Measurements from ENCODE around the gene CDC25A. TPM values are rescaled to one million over a fixed set of nuclear protein-coding genes. Genes with fewer than 3 reads are reported as not detected.

CDC25A gene
- total RNA-seq, 1 donor from 2014 or later = 51.8 TPM

GRCh38 chr3:48225587-48225986, 37.4 kb upstream of the CDC25A start:
- Histone ChIP-seq H3K36me3 (no peaks in the 10 kb centered on the region), H2AFZ (replicated peaks) (no peak overlapping the region), H3K79me2 (ENCODE audit: low read depth) (no peaks in the 10 kb centered on the region), H3K27me3 (no peaks in the 10 kb centered on the region), H3K4me2 (no peak overlapping the region), H3K9me3 (ENCODE audit: low read depth) (no peaks in the 10 kb centered on the region), H3K27ac (no peak overlapping the region), H3F3A (ENCODE audit: low read depth) (no peaks in the 10 kb centered on the region), H3K4me3 (no peak overlapping the region), H3K9ac (no peak overlapping the region), H4K20me1 (ENCODE audit: low read depth) (no peaks in the 10 kb centered on the region), H3K4me1 (no peaks in the 10 kb centered on the region)
- Mint-ChIP-seq H3K27ac (no peak overlapping the region), H3K9me3 (peaks cover 7% of the 10 kb centered on the region), H3K36me3 (no peaks in the 10 kb centered on the region), H3K4me3 (no peak overlapping the region), H3K4me1 (no peaks in the 10 kb centered on the region), H3K27me3 (ENCODE audit: insufficient read depth, low read depth) (peaks cover 12% of the 10 kb centered on the region)
- no peak for DNase-seq (ENCODE audit: low spot score)
- TF ChIP-seq, protein P1, sequence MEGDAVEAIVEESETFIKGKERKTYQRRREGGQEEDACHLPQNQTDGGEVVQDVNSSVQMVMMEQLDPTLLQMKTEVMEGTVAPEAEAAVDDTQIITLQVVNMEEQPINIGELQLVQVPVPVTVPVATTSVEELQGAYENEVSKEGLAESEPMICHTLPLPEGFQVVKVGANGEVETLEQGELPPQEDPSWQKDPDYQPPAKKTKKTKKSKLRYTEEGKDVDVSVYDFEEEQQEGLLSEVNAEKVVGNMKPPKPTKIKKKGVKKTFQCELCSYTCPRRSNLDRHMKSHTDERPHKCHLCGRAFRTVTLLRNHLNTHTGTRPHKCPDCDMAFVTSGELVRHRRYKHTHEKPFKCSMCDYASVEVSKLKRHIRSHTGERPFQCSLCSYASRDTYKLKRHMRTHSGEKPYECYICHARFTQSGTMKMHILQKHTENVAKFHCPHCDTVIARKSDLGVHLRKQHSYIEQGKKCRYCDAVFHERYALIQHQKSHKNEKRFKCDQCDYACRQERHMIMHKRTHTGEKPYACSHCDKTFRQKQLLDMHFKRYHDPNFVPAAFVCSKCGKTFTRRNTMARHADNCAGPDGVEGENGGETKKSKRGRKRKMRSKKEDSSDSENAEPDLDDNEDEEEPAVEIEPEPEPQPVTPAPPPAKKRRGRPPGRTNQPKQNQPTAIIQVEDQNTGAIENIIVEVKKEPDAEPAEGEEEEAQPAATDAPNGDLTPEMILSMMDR (IDR thresholded peaks at IDR 0.05) = no peak
- TF ChIP-seq EZH2 (IDR thresholded peaks at IDR 0.05) (no peak), EZH2phosphoT487 (IDR thresholded peaks at IDR 0.05) (no peak)

- Histone ChIP-seq H3K27ac (no peak within 1 kb of the TSS), H3F3A (ENCODE audit: low read depth) (no peaks in the 10 kb centered on the region), H3K79me2 (ENCODE audit: low read depth) (no peaks in the 10 kb centered on the region), H3K4me2 (no peak within 1 kb of the TSS), H3K4me1 (no peaks in the 10 kb centered on the region), H3K4me3 (no peak within 1 kb of the TSS), H2AFZ (replicated peaks) (no peak within 1 kb of the TSS), H3K9ac (no peak within 1 kb of the TSS), H3K36me3 (no peaks in the 10 kb centered on the region), H4K20me1 (ENCODE audit: low read depth) (no peaks in the 10 kb centered on the region), H3K9me3 (ENCODE audit: low read depth) (no peaks in the 10 kb centered on the region), H3K27me3 (no peaks in the 10 kb centered on the region)
- Mint-ChIP-seq H3K27ac (no peak within 1 kb of the TSS), H3K27me3 (ENCODE audit: insufficient read depth, low read depth) (peaks cover 12% of the 10 kb centered on the region), H3K4me3 (peak within 1 kb of the TSS; percentile 34), H3K9me3 (peaks cover 7% of the 10 kb centered on the region), H3K4me1 (no peaks in the 10 kb centered on the region), H3K36me3 (no peaks in the 10 kb centered on the region)
- no peak for DNase-seq (ENCODE audit: low spot score)
- TF ChIP-seq EZH2 (IDR thresholded peaks at IDR 0.05) = no peak
- TF ChIP-seq EZH2phosphoT487 (IDR thresholded peaks at IDR 0.05) = no peak
- TF ChIP-seq, protein P1 (IDR thresholded peaks at IDR 0.05) = no peak
Observed at GRCh38 chr3:48222616-48223513, 34.6 kb upstream of the CDC25A start, which contains the start of gene CAMP. Gene CAMP (plus strand): TSS chr3:48223495. CDS start chr3:48223512, 17 bp downstream.

GRCh38 chr3:48220746-48221145, 32.5 kb upstream of the CDC25A start:
- Histone ChIP-seq H3K9ac (no peak overlapping the region), H2AFZ (replicated peaks) (no peak overlapping the region), H3K4me2 (no peak overlapping the region), H3K79me2 (ENCODE audit: low read depth) (no peaks in the 10 kb centered on the region), H3K36me3 (no peaks in the 10 kb centered on the region), H4K20me1 (ENCODE audit: low read depth) (no peaks in the 10 kb centered on the region), H3F3A (ENCODE audit: low read depth) (no peaks in the 10 kb centered on the region), H3K27ac (no peak overlapping the region), H3K27me3 (no peaks in the 10 kb centered on the region), H3K4me1 (peaks cover 5% of the 10 kb centered on the region), H3K4me3 (no peak overlapping the region), H3K9me3 (ENCODE audit: low read depth) (no peaks in the 10 kb centered on the region)
- no peak overlapping the region for H3K27ac Mint-ChIP-seq
- peaks cover 3% of the 10 kb centered on the region for H3K27me3 Mint-ChIP-seq (ENCODE audit: insufficient read depth, low read depth)
- H3K4me1 Mint-ChIP-seq = peaks cover 4% of the 10 kb centered on the region
- peaks cover 7% of the 10 kb centered on the region for H3K9me3 Mint-ChIP-seq
- no peak overlapping the region for H3K4me3 Mint-ChIP-seq
- no peak for DNase-seq (ENCODE audit: low spot score)
- no peaks in the 10 kb centered on the region for H3K36me3 Mint-ChIP-seq
- TF ChIP-seq EZH2 (IDR thresholded peaks at IDR 0.05) (no peak), EZH2phosphoT487 (IDR thresholded peaks at IDR 0.05) (no peak)
- TF ChIP-seq, protein P1 (IDR thresholded peaks at IDR 0.05) = no peak

All from neural progenitor cell (in vitro differentiated cells).